GM23248 (cell line): ENCODE measurements around the gene DRC3. TPM values are rescaled to one million over a fixed set of nuclear protein-coding genes. Genes with fewer than 3 reads are reported as not detected.
"Not testable (repeated sequence)": the region's sequence is repeated elsewhere in the genome, so short reads cannot be mapped to it uniquely, and the experiment has no call there.

Source experiments
- DNase-seq: peaks from one replicate; pipeline ENCODE4 v3.0.0-alpha.2; 2015
- H2AFZ ChIP-seq: fragments of 200-600 bp; sonication (generic); 2 replicates; pipeline ENCODE4 v1.6.1; 2016; ENCODE audit warnings: antibody characterized with exemption
- H3F3A ChIP-seq: fragments of 200-600 bp; sonication (generic); 2 replicates; pipeline ENCODE4 v1.6.1; 2016; ENCODE audit warnings: mild to moderate bottlenecking, antibody characterized with exemption, mixed run types; ENCODE audit not compliant: insufficient read depth
- H3K27ac ChIP-seq: fragments of 200-600 bp; sonication (generic); 2 replicates; pipeline ENCODE4 v1.5.1; 2016; ENCODE audit warnings: mild to moderate bottlenecking
- H3K27me3 ChIP-seq: fragments of 200-600 bp; sonication (generic); replicated peaks from 2 replicates; pipeline ENCODE4 v1.6.1; 2016; ENCODE audit warnings: mild to moderate bottlenecking; ENCODE audit not compliant: insufficient read depth
- H3K36me3 ChIP-seq: fragments of 200-600 bp; sonication (generic); 2 replicates; pipeline ENCODE4 v1.6.1; 2016; ENCODE audit warnings: low read depth, mild to moderate bottlenecking
- H3K4me1 ChIP-seq: fragments of 200-600 bp; sonication (generic); 2 replicates; pipeline ENCODE4 v1.6.1; 2016; ENCODE audit warnings: mild to moderate bottlenecking; ENCODE audit not compliant: insufficient read depth
- H3K4me2 ChIP-seq: fragments of 200-600 bp; sonication (generic); one replicate; pipeline ENCODE4 v1.6.1; 2016; ENCODE audit warnings: mild to moderate bottlenecking; ENCODE audit not compliant: unreplicated experiment
- H3K4me3 ChIP-seq: fragments of 200-600 bp; sonication (generic); 2 replicates; pipeline ENCODE4 v1.5.1; 2016; ENCODE audit warnings: mild to moderate bottlenecking
- H3K79me2 ChIP-seq: fragments of 200-600 bp; sonication (generic); 2 replicates; pipeline ENCODE4 v1.6.1; 2016; ENCODE audit warnings: mild to moderate bottlenecking; ENCODE audit not compliant: insufficient read depth
- H3K9ac ChIP-seq: fragments of 200-600 bp; sonication (generic); 2 replicates; pipeline ENCODE4 v1.6.1; 2016; ENCODE audit warnings: mild to moderate bottlenecking
- H3K9me2 ChIP-seq: fragments of 200-600 bp; sonication (generic); 2 replicates; pipeline ENCODE4 v1.6.1; 2016; ENCODE audit warnings: mixed run types, mild to moderate bottlenecking, moderate library complexity; ENCODE audit not compliant: insufficient read depth
- H3K9me3 ChIP-seq: fragments of 200-600 bp; sonication (generic); one replicate; pipeline ENCODE4 v1.6.1; 2017; ENCODE audit warnings: low read depth
- H4K20me1 ChIP-seq: fragments of 200-600 bp; sonication (generic); 2 replicates; pipeline ENCODE4 v1.6.0; 2016; ENCODE audit not compliant: insufficient read depth
- EZH2 ChIP-seq: fragments of 200-600 bp; sonication (generic); IDR thresholded peaks from 2 replicates; pipeline ENCODE4 v1.6.1; 2018; ENCODE audit warnings: antibody characterized with exemption, mild to moderate bottlenecking; ENCODE audit not compliant: insufficient read depth, poor library complexity, severe bottlenecking
- EZH2phosphoT487 ChIP-seq: fragments of 200-600 bp; sonication (generic); IDR thresholded peaks from 2 replicates; pipeline ENCODE4 v1.6.1; 2018; ENCODE audit warnings: antibody characterized with exemption, moderate library complexity, mild to moderate bottlenecking, low read depth; ENCODE audit not compliant: insufficient read depth
- WGBS, 2 experiments: methylation state at CpG; one replicate each; pipeline ENCODE4 v1.1.6; 2015 to 2017; ENCODE audit warnings: low lambda C conversion rate in 2 of 2, low coverage in 1 of 2; ENCODE audit errors: missing lambda C conversion rate in 2 of 2; 5-methylcytosine and 5-hydroxymethylcytosine counted together
- in situ Hi-C: fragments of 300-500 bp; cut with MboI; formaldehyde crosslinking; loops from 2 replicates; pipeline ENCODE4 v1.15.0; 2020
- polyA plus RNA-seq: library from polyadenylated mRNA; unstranded; fragments of >200 nt; fragmentation: Nextera tagmentation; extraction: Ambion mirVana; gene quantifications from 2 replicates; pipeline ENCODE4 v1.2.1, GENCODE V29; 2016
- total RNA-seq: library from RNA; depleted of rRNA; stranded (reverse); fragments of >200 nt; shearing (Covaris generic); gene quantifications from 2 replicates; pipeline ENCODE4 v1.2.3, GENCODE V29; 2014

DRC3 gene
- total and polyA plus RNA-seq, 2 experiments from 2014 or later, result 3.2 to 3.6 TPM

DNA sequence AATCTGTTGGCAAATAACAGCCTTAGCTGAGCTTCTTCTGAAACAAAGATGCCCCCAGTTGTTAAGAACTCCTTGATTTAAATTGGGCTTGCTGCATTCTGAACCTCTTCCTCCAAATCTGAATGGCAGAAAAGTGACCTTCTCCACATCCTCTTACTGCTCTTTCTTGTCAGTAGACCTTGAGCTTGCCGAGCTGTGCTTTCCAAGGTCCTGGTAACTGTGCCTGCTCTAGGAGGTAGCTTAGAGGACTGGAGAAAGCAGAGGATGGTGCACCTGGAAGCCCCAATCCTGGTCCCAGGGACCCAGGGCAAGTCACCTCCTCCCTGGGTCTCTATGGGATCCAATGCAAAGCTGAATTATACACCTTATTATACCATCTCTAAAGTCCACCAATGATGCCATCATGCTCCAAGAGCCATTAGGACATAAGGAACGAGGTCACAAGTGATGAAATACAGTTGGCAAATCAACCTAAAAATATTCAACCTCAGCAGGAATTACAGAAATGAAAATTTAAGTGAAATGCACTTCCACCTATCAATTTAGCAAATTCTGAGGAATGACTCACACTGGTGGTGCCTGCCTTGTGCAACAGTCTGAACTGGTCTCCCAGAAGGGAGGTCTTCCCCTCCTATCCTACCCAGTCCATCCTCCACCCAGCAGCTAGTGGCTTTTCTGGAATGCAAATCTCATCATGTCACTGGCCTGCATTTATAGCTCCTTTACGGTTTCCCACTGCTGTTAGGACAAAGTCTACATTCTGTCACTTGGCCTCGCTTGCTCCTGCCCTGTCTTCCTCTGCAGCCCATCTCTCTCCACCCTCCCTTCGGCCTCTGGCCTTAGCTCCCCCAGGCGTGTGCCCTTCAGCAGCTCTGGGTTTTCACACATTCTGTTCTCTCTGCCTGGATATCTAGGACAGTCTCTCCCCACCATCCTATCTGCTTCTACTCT lies 37.1 kb upstream of the DRC3 start:
- H4K20me1 ChIP-seq, result no peaks in the 10 kb centered on the region
- 32 to 35% methylated on average over 6 of the region's 6 CpGs for WGBS, 2 experiments
- peak overlapping the region; percentile 33 for H3K4me3 ChIP-seq
- H2AFZ ChIP-seq, result no peak overlapping the region
- H3K9me2 ChIP-seq, result no peaks in the 10 kb centered on the region
- H3K4me2 ChIP-seq, result peak overlapping the region; percentile 70
- peak overlapping the region; percentile 51 for H3K9ac ChIP-seq
- TF ChIP-seq EZH2, result no peak
- no peak for TF ChIP-seq EZH2phosphoT487
- H3K79me2 ChIP-seq, result peaks cover 93% of the 10 kb centered on the region
- no peaks in the 10 kb centered on the region for H3K36me3 ChIP-seq
- H3F3A ChIP-seq, result peaks cover 42% of the 10 kb centered on the region
- in situ Hi-C loops, result no loop called here
- peak; percentile 95 for DNase-seq
- H3K4me1 ChIP-seq, result peaks cover 61% of the 10 kb centered on the region
- peak overlapping the region; percentile 74 for H3K27ac ChIP-seq
- H3K27me3 ChIP-seq, result no peaks in the 10 kb centered on the region
- no peaks in the 10 kb centered on the region for H3K9me3 ChIP-seq

- no peak for TF ChIP-seq EZH2phosphoT487
- no peak for TF ChIP-seq EZH2
- no peaks in the 10 kb centered on the region for H3K36me3 ChIP-seq
- in situ Hi-C loops, result no loop called here
- no peaks in the 10 kb centered on the region for H4K20me1 ChIP-seq
- H3K4me2 ChIP-seq, result peak overlapping the region; percentile 70
- no peaks in the 10 kb centered on the region for H3K9me2 ChIP-seq
- no peak overlapping the region for H3K9ac ChIP-seq
- H3K27me3 ChIP-seq, result no peaks in the 10 kb centered on the region
- H3K4me3 ChIP-seq, result no peak overlapping the region
- H2AFZ ChIP-seq, result no peak overlapping the region
- peaks cover 71% of the 10 kb centered on the region for H3K4me1 ChIP-seq
- peak overlapping the region; percentile 74; the same call in 1 of the 2 replicates for H3K27ac ChIP-seq
- peaks cover 93% of the 10 kb centered on the region for H3K79me2 ChIP-seq
- DNase-seq, result peak; percentile 41
- WGBS, 2 experiments, result 58 to 72% methylated on average over 4 of the region's 4 CpGs
- H3K9me3 ChIP-seq, result no peaks in the 10 kb centered on the region
- peaks cover 51% of the 10 kb centered on the region for H3F3A ChIP-seq
Observed at GRCh38 chr17:17937201-17937853, 35.3 kb upstream of the DRC3 start.

GRCh38 chr17:17937958-17938357 lies 34.7 kb upstream of the DRC3 start:
- no peak overlapping the region for H3K27ac ChIP-seq
- H3K79me2 ChIP-seq, result peaks cover 90% of the 10 kb centered on the region
- no peak overlapping the region for H3K4me2 ChIP-seq

GRCh38 chr17:17938388-17939107 lies 34.1 kb upstream of the DRC3 start:
- Histone ChIP-seq H3K4me2 (no peak overlapping the region), H3K27me3 (no peaks in the 10 kb centered on the region), H3K36me3 (no peaks in the 10 kb centered on the region), H3K9me3 (no peaks in the 10 kb centered on the region), H3K9me2 (no peaks in the 10 kb centered on the region), H2AFZ (no peak overlapping the region), H3K79me2 (peaks cover 90% of the 10 kb centered on the region), H3K27ac (no peak overlapping the region), H3K4me3 (no peak overlapping the region), H3K9ac (no peak overlapping the region), H3K4me1 (peaks cover 80% of the 10 kb centered on the region), H3F3A (peaks cover 61% of the 10 kb centered on the region), H4K20me1 (no peaks in the 10 kb centered on the region)
- no peak for DNase-seq
- in situ Hi-C loops, result no loop called here
- TF ChIP-seq EZH2phosphoT487 (no peak), EZH2 (no peak)
- WGBS, 2 experiments, result 96 to 98% methylated on average over 8 of the region's 8 CpGs

More at GRCh38 chr17:17937958-17938357, 34.7 kb upstream of the DRC3 start:
- Histone ChIP-seq H3F3A (peaks cover 55% of the 10 kb centered on the region), H4K20me1 (no peaks in the 10 kb centered on the region), H3K36me3 (no peaks in the 10 kb centered on the region), H3K4me3 (no peak overlapping the region), H3K4me1 (peaks cover 77% of the 10 kb centered on the region), H3K27me3 (no peaks in the 10 kb centered on the region), H2AFZ (no peak overlapping the region), H3K9me3 (no peaks in the 10 kb centered on the region), H3K9me2 (no peaks in the 10 kb centered on the region), H3K9ac (no peak overlapping the region)
- WGBS, 2 experiments, result 95 to 98% methylated on average over 5 of the region's 5 CpGs
- DNase-seq, result no peak
- no peak for TF ChIP-seq EZH2
- TF ChIP-seq EZH2phosphoT487, result no peak
- in situ Hi-C loops, result no loop called here

- DNase-seq, H3K9me2 ChIP-seq, H3K36me3 ChIP-seq, H3K9ac ChIP-seq, H4K20me1 ChIP-seq, H2AFZ ChIP-seq, H3K9me3 ChIP-seq, H3K4me3 ChIP-seq, H3K27me3 ChIP-seq, in situ Hi-C loops: not testable (repeated sequence)
- 98 to 100% methylated on average over 6 to 7 of the region's 7 CpGs for WGBS, 2 experiments
- Histone ChIP-seq H3K4me2 (peak overlapping the region; percentile 48), H3K4me1 (peaks cover 70% of the 10 kb centered on the region), H3K27ac (peak overlapping the region; percentile 5; the same call in 1 of the 2 replicates), H3K79me2 (peaks cover 93% of the 10 kb centered on the region), H3F3A (peaks cover 55% of the 10 kb centered on the region)
Observed at GRCh38 chr17:17939941-17940340, 32.7 kb upstream of the DRC3 start.
